DMS53 (cell line): ENCODE data around the gene SPHKAP.
"Not testable (repeated sequence)": the region's sequence is repeated elsewhere in the genome, so short reads cannot be mapped to it uniquely, and the experiment has no call there.

Experiments used
- DNase-seq: peaks from one replicate; lab custom pipeline; 2025; lab: John Stamatoyannopoulos, UW

Gene SPHKAP, protein sequence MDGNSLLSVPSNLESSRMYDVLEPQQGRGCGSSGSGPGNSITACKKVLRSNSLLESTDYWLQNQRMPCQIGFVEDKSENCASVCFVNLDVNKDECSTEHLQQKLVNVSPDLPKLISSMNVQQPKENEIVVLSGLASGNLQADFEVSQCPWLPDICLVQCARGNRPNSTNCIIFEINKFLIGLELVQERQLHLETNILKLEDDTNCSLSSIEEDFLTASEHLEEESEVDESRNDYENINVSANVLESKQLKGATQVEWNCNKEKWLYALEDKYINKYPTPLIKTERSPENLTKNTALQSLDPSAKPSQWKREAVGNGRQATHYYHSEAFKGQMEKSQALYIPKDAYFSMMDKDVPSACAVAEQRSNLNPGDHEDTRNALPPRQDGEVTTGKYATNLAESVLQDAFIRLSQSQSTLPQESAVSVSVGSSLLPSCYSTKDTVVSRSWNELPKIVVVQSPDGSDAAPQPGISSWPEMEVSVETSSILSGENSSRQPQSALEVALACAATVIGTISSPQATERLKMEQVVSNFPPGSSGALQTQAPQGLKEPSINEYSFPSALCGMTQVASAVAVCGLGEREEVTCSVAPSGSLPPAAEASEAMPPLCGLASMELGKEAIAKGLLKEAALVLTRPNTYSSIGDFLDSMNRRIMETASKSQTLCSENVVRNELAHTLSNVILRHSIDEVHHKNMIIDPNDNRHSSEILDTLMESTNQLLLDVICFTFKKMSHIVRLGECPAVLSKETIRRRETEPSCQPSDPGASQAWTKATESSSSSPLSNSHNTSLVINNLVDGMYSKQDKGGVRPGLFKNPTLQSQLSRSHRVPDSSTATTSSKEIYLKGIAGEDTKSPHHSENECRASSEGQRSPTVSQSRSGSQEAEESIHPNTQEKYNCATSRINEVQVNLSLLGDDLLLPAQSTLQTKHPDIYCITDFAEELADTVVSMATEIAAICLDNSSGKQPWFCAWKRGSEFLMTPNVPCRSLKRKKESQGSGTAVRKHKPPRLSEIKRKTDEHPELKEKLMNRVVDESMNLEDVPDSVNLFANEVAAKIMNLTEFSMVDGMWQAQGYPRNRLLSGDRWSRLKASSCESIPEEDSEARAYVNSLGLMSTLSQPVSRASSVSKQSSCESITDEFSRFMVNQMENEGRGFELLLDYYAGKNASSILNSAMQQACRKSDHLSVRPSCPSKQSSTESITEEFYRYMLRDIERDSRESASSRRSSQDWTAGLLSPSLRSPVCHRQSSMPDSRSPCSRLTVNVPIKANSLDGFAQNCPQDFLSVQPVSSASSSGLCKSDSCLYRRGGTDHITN (N-terminal part only)

DNA sequence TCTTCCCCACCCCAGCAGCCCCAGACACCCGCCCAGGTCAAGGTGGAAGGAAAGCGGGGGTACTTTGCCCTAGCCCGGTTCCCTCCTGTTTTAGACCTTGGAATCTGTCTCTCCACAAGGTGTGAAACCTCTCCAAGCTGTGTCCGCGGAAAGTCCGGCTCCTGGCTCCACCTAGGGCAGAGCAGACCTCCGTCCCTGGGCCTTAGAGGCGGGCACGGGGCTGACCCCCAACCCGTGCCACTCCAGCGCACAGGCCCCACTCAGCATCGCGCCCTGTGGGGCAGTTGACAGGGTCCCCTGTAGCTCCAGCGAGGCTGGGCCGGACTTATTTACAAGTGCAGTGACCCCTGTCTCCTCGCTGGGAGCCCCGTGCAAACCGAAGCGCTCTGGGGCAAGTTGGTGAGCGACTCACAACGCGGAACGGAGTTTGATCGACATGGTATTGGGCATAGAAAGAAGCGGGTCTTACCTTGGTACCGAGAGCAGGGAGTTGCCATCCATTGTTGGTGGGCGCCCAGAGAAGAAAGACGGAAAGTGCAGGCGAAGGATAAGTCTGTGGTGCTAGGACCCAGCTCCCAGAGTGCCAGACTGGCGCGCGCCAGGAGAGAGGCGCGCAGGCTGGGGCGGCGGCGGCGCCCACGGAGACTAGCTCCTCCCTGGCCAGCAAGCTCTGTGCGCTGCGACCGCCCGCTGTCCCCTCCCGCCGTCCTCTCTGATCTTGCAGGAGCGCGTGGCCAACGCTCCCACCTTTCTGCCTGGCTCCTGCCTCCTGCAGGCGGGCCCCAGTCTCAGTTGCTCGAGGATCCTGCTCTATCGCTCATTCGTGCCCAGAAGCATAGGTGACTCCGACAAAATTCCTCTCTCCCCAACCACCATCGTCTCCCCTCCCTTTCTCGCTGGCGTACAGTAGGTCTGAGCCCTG, at the start of gene SPHKAP:
SPHKAP (minus strand) TSS at position 590 of the 922 bp plus-strand sequence; CDS start at position 501, 89 bp downstream.
- peak; percentile 43 for DNase-seq

DNA sequence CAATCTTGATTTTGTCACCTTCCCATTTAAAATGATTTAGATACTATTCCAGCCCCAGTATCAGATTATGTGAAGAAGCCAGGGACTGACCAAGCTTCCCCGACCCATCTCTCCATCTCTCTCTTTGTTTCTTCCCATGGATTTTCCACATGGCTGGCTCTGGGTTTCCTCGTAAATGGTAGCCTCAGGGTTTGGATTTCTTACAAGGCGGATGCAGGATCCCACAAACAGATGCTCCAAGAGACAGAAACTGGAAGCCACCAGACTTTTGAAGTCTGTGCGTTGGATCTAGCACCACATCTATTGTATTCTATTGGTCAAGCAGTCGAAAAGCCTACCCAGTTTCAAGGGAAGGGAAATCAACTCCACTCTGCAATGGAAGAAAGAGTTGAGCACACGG, 46.0 kb upstream of the SPHKAP start:
- DNase-seq: no peak

DNA sequence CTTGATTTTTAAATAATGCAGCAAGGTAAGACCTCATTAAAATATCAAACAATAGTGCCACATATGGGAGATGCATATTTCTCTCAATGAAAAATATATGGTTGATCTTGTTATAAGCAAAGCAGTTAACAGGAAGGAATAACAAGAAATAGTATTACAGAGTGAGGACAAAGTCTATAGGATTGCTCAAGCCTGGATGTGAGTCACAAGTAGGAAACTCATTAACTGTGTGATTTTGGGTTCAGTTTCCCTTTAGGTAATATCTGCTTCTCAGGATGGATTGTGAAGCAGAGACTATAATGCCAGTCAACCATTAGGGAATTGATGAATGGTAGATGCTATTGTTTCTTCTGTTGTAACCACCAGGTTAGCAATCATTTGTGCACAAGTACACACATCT, 42.9 kb upstream of the SPHKAP start:
- DNase-seq: peak; percentile 0

DNA sequence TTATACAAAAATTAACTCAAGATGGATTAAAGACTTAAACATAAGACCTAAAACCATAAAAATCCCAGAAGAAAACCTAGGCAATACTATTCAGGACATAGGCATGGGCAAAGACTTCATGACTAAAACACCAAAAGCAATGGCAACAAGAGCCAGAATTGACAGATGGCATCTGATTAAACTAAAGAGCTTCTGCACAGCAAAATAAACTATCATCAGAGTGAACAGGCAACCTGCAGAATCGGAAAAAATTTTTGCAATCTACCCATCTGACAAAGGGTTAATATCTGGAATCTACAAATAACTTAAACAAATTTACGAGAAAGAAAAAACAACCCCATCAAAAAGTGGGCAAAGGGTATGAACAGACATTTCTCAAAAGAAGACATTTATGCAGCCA, 37.1 kb upstream of the SPHKAP start:
- not testable (repeated sequence) for DNase-seq

DNA sequence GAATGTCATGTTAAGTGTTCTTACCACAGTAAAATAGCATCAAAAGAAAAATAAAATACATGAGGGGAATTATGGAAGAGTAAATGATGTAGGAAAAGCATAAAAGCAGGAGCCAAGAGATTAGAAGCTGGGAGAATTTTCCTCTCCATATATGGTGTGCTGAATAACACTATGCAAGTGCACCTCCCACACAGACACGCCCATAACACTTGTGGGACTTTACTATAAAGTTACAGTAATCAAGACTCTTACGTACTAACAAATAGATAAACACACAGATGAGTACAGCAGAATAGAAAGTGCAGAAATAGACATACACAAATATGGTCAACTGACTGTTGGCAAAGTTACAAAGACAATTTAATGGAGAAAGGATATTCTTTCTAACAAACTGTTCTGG, 16.0 kb upstream of the SPHKAP start:
- DNase-seq: no peak

DNA sequence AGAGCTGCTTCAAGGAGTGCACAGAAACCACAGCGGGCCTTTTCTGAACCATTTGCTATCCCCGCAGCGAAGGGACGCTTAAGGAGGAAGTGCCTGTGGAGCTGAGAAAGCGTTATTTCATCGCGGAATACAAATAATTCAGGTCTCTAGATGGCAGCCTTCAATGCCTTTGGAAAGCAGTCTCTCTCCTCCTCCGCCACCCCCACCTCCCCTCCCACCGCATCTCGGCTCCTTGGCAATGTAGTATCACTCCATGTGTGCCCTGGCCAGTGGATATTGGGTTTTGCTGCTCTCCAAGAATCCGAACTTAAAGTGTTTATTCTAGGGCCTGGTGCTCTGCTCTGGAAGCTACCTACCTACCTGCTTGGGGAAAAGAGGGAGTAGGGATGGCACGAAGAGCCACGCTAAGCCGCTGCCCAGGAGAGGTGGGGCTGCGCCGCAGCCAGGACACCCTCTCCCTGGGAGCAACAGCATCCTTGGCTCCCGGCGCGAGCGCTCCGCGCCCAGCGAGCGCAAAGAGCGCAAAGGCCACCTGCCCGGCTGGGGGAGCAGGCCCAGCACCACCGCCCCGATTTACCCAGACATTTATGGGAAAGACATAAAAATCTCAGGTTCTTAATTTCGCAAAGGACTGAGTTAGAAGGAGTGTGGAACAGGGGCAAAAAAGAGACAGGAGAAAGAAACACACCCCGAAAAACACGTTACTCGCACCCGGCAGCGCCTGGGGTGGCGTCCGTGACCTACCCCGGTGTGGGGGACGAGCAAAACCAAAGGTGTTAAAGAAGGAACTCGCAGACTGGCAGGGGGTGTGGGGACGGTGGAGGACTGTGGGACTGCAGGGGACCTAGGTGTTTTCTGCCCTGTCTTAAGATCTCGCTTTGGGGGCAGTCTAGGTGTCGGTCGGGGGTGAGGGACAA, 1.0 kb downstream of the SPHKAP start:
- peak; percentile 49 for DNase-seq

DNA sequence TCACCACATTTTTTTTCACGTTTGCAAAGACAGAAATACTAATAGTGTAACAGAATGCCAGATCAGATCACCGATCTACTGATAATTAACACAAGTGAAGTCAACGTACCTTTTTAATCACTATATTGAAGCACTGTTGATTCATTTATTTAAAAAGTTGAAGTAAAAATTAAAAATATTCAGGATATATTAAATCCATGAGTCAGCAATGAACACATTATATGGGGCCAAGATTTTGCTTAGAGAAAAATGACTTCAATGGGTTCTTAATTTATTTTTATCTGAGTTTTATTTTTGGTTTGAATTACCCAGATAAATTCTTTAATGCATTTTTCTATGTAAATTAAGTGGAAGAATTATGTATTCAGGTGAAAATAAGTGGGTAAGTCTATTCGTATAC, 14.2 kb downstream of the SPHKAP start:
- DNase-seq: no peak

DNA sequence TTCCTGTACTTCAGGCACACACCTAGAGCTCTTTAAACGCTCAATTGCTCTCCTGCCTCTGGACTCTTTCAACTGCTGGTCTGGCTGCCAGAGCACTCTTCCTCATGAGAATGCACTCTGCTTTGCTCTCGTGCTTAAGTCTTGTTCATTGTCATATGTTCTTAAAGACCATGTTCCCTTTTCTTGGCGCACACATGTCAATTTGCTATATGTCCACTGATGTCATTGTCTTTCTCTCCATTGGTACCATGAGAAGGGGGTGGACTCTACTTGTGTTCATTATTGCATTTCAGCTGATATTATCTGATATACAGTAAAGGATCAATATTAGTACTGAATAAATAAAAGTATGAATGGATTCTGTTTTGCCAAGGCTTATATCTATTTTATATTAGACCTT, 16.8 kb downstream of the SPHKAP start:
- DNase-seq: no peak

DNA sequence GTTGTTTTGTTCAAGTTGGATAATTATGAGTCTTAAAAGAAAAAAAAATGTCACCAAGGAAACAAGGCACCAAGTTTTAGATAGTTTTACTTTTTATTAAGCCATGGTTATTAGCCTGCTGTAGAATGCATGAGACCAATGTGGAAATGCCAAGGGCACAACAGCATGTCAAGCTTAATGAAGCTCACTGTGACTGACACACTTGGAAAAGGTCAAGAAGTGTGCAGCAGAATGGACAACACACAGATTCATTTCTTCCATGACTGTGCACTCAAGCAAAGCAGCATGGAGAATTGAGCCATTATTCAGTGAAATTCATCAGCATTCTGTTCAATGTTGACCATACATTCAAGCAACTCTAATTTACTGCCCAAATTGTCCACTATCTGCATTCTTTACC, 23.6 kb downstream of the SPHKAP start:
- DNase-seq: no peak

DNA sequence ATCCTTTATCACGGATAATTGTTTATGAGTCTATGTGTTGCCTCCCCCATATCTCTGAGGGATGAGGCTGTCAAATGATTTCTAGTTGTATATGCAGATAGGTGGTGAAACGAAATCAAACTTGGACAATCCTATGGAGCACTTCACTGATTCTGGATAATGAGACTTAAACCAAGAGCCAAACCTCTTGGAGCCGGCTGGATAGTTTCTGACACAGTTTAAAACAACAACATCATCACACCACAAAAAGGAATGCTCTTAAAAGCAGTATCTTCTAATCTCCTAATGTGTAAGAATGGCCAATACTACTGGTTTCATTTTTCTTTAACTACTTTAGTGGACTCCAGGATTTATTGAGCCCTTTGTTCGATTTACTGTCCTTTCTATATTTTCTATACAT, 36.5 kb downstream of the SPHKAP start:
- no peak for DNase-seq

DNA sequence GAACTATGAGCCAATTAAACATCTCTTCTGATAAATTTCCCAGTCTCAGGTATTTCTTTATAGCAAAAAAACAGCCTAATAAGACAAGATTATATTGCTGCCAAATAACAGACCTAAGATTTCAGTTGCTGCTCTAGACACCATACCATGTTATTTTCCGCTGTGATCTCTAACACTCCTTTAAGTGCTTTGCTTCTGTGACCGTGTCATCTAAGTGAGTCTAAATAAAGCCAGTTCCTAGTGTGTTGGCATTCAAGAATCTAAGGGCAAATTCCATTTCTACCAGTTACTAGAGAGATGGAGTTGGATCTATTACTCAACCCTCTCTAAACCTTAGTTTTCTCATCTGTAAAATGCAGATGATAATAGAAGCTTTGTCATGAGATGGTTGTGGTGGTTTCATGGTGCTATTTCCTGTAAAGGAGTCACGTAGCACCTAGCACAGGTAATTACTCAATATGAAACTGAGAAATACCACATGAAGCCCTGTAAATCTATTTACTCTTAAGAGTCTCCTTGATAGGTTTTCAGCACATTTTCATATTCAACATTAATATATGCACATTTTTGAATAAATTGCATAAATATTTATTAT, 40.5 kb downstream of the SPHKAP start:
- no peak for DNase-seq

DNA sequence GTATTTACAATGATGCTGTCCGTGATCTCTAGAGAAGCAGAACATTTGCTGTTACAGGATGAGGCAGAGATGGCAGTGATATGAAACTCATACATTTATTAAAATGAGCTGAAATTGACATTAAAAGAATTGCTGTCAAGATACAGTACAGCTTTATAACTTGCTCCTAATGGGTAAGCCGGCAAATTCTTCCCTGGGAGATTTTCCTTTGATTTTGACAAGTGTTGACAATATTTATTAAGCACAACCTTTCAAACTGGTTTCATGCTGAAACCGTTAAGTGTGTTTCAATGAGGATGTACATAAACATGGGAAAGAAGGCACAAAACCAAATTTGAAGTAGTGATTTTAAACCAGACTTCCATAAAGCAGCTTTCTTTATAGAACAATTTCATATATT, 45.5 kb downstream of the SPHKAP start:
- no peak for DNase-seq

DNA sequence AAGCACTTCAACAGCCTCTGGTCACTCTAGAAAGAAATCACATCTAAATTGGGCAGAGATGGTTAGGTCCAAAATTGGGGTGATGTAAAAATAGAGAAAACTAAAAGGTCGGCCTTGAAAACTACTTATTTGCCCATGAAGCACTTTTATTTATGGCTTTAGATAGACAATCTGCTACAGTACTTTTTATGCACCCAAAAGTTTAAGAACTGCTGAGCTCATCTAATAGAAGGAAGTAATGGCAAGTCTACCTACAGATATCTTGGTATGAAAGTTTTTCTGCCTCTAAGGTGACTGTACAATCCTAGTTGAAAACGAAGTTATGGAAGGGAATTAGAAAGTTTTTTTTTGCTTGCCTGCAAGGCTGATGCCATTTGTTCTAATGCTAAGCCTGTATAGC, 46.2 kb downstream of the SPHKAP start:
- DNase-seq: no peak

DNA sequence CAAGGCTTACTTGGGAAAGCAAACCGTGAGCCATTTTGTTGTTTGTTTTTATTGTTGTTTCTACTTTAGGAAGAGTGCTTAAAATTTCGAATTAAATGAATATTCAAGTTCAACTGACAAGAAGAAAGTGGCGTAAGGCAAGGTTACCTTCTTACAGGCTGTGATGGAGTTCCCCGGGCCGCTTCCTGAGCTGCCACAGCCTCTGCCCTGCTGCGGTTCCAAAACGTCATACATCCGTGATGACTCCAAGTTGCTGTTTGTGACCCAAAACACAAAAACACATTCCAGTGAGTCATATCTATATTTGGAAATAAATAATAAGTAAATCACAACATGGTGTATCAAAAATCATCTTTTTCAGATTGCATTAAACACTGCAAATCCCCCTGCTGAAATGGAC, 49.7 kb downstream of the SPHKAP start:
- no peak for DNase-seq

DNA sequence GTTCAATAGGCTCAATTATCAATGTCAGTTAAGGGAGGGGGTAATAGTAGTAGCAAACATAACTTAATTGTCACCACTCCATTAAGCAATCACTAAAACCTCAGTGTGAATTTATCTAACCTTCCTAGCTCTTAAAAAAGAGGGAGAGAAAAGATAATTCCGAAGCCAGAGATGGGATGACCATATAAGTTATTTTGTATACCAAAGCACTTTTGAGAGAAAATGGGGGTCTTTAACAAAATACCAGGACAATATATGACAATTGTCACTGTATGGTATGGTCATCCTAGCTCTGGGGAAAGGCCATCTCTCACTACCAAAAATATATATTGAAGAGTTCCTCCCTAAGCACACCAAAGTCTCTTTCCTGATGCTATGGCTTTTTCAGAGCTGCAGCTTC, 55.1 kb downstream of the SPHKAP start:
- DNase-seq: no peak

DNA sequence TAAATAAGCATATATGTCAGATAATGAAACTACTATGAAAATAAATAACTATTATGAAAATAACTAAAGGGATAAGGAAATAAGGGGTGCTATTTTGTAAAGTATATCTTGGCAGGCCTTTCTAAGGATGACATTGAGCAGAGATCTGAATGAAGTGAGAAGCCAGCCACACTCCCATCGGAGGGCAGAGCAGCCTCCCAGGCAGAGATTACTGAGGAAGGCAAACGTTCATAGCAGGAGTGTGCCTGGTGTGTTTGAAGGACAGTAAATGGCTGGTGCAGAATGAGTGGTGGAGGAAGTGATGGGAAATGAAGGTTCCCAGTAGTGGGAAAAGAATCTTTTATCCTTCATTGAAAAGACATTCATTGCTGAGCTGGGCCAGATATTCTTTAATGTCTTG, 62.5 kb downstream of the SPHKAP start:
- DNase-seq: no peak

DNA sequence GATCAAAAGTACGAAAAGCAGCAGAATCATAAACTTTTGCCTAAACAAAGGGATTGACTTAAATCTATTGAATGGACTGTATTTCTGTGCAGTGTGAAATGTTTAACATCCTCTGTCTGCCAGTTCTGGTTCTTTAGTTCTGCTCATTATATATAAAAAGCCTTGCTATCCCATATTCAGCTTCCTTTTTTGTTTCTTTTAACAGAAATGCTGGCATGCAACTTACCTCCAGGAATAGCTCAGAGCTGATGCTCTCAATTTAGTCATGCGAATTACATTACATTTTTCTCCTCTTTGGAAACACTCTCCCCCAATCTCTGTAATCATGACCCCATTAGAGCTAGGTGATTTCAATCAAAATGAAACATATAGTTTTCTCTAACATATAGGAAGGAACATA, 73.6 kb downstream of the SPHKAP start:
- DNase-seq: no peak

DNA sequence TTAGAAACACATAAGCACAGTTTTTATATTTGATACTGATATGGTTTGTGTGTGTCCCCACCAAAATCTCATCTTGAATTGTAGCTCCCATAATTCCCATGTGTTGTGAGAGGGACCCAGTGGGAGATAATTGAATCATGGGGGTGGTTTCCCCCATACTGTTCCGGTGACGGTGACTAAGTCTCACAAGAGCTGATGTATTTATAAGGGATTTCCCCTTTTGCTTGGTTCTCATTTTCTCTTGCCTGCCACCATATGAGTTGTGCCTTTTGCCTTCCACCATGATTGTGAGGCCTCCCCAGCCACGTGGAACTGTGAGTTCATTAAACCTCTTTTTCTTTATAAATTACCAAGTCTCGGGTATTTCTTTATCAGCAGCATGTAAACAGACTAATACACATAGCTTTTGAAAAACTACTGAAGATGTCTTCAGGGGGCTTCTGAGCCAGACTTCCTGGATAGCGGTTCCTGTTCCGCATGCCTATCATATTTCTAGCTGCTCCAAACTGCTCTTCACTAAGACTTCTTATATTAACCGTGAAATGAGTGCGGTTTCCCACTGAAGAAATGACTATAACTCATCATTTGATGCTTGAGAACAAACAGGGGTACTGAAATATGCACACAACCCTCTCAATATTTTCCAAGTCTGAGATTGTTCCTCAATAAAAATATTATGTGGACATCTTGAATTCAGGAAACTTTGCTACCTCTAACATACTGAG, 75.8 kb downstream of the SPHKAP start:
- DNase-seq: no peak

DNA sequence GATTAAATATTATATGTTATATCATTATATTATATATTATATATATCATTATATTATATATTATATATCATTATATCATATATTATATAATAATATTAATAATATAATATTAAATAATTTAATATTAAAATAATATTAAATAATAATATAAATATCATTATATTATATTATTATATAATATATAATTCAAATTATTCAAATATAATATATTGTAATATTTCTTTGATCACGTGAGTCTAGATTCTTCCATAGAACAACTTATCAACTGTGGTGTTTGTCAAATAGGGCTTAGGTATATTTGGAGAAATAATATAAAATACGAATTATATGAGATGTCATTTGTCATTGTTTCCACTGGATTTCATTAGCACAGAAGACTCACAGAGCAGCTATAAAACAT, 77.3 kb downstream of the SPHKAP start:
- no peak for DNase-seq
